ENCODE measurements around the gene RAPGEF5. TPM values are rescaled to one million over a fixed set of nuclear protein-coding genes. Genes with fewer than 3 reads are reported as not detected.

Gene RAPGEF5
- total RNA-seq, 1 experiment from 2014 or later, result 13.3 TPM

GRCh38 chr7:22352887-22353286 lies 4.1 kb downstream of the RAPGEF5 start:
- no peaks in the 10 kb centered on the region for H3K79me1 ChIP-seq (ENCODE audit: insufficient read depth, low read depth, low read length, poor library complexity, severe bottlenecking)
- no peaks in the 10 kb centered on the region for H3K27me3 ChIP-seq (ENCODE audit: insufficient read depth, low read length)
- no peak overlapping the region for H3K27ac ChIP-seq (ENCODE audit: insufficient read length, low read depth, low read length)
- no peak overlapping the region for H3K9ac ChIP-seq (ENCODE audit: extremely low read depth, insufficient read length, low read length)
- Mint-ChIP-seq H3K4me1 (peaks cover 31 to 36% of the 10 kb centered on the region in 2 experiments), H3K27ac (no peak overlapping the region), H3K27me3 (ENCODE audit: low read depth) (peaks cover 9% of the 10 kb centered on the region), H3K9me3 (peaks cover 8 to 12% of the 10 kb centered on the region in 2 experiments), H3K4me3 (no peak overlapping the region), H3K36me3 (ENCODE audit: insufficient read depth in 1 of 3, low read depth in 3 of 3) (peaks cover 13 to 31% (median 17%) of the 10 kb centered on the region in 3 experiments)
- H3T11ph ChIP-seq (ENCODE audit: low read length), result no peak overlapping the region
- no peak overlapping the region for H3K4ac ChIP-seq (ENCODE audit: low read depth, low read length)
- peaks cover 8% of the 10 kb centered on the region; the same call in 1 of the 2 replicates for H3K79me2 ChIP-seq (ENCODE audit: insufficient read depth, low read length)
- H2AFZ ChIP-seq (ENCODE audit: low read length), result no peak overlapping the region
- no peak overlapping the region for H4K91ac ChIP-seq (ENCODE audit: insufficient read length, low read depth, low read length)
- no peak overlapping the region for H2BK15ac ChIP-seq (ENCODE audit: low read depth, low read length)
- no peak overlapping the region for H2BK120ac ChIP-seq (ENCODE audit: low read depth, low read length, poor library complexity, severe bottlenecking)
- H3K23me2 ChIP-seq (ENCODE audit: insufficient read length, low read depth, low read length, poor library complexity, severe bottlenecking), result peaks cover 9% of the 10 kb centered on the region
- no peak for DNase-seq
- H4K8ac ChIP-seq (replicated peaks; ENCODE audit: insufficient read length, low read depth, low read length), result no peak overlapping the region
- no peak overlapping the region for H3K23ac ChIP-seq (ENCODE audit: insufficient read length, low read depth, low read length)
- H2BK20ac ChIP-seq (ENCODE audit: low read depth, low read length, poor library complexity, severe bottlenecking), result no peak overlapping the region
- no peak overlapping the region for H2BK12ac ChIP-seq (ENCODE audit: insufficient read length, low read depth, low read length)
- H4K5ac ChIP-seq (ENCODE audit: insufficient read length, low read depth, low read length), result no peak overlapping the region
- no peak overlapping the region for H3K18ac ChIP-seq (ENCODE audit: insufficient read length, low read depth, low read length)
- no peak overlapping the region for H3K56ac ChIP-seq (ENCODE audit: insufficient read length, low read depth, low read length)
- H4K20me1 ChIP-seq (ENCODE audit: control insufficient read depth, insufficient read depth, insufficient read length), result no peaks in the 10 kb centered on the region
- H3K4me1 ChIP-seq (ENCODE audit: insufficient read depth, low read length), result peaks cover 8% of the 10 kb centered on the region; the same call in 1 of the 2 replicates
- no peak overlapping the region for H3K14ac ChIP-seq (ENCODE audit: insufficient read depth, low read length)
- no peak overlapping the region for H2AK5ac ChIP-seq (ENCODE audit: insufficient read length, low read length)
- WGBS (ENCODE audit: extremely low coverage, insufficient read length, low lambda C conversion rate), result no CpG with 5 or more reads among the region's 4 CpGs
- H3K9me3 ChIP-seq (ENCODE audit: control insufficient read depth, low read depth, low read length), result no peaks in the 10 kb centered on the region
- H2BK5ac ChIP-seq (ENCODE audit: insufficient read length, low read length), result no peak overlapping the region
- TF ChIP-seq, protein P1, sequence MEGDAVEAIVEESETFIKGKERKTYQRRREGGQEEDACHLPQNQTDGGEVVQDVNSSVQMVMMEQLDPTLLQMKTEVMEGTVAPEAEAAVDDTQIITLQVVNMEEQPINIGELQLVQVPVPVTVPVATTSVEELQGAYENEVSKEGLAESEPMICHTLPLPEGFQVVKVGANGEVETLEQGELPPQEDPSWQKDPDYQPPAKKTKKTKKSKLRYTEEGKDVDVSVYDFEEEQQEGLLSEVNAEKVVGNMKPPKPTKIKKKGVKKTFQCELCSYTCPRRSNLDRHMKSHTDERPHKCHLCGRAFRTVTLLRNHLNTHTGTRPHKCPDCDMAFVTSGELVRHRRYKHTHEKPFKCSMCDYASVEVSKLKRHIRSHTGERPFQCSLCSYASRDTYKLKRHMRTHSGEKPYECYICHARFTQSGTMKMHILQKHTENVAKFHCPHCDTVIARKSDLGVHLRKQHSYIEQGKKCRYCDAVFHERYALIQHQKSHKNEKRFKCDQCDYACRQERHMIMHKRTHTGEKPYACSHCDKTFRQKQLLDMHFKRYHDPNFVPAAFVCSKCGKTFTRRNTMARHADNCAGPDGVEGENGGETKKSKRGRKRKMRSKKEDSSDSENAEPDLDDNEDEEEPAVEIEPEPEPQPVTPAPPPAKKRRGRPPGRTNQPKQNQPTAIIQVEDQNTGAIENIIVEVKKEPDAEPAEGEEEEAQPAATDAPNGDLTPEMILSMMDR (conservative IDR thresholded peaks at IDR 0.05), result no peak
- no peak overlapping the region for H3K4me2 ChIP-seq (ENCODE audit: insufficient read depth, insufficient read length, low read length)

Measured in H9 (cell line).